ENCODE results near the gene DNAI1. TPM values are rescaled to one million over a fixed set of nuclear protein-coding genes. Genes with fewer than 3 reads are reported as not detected.

The DNAI1 gene
- total RNA-seq, 2 donors from 2014 or later: 2.5 to 4.1 TPM

DNA sequence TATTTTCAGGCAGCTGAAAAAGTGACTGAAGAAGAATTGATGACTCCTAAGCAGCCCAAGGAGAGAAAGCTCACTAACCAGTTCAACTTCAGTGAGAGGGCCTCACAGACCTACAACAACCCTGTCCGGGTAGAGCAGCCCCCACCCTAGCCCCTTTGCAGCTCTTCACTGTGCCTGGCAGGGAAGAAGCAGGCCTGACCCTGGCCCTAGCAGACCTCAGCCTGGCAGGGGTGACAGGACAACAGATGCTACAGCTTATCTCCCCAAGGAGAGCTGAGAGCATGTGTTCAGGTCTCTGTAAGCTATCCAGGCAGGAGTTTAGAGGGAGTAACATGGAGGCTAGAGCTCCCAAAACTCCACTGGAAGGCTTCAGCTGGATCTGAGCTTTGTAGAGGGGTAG, 31.8 kb downstream of the DNAI1 start:
- 87% methylated on average over 1 of the region's 1 CpG; no CpG with 5 or more reads in 1 of the 2 experiments for WGBS, 2 experiments (ENCODE audit: insufficient coverage in 1 of 2, insufficient read length in 1 of 2)
- H3K4me1 ChIP-seq (ENCODE audit: control insufficient read depth, insufficient read depth, low read length): no peaks in the 10 kb centered on the region

DNA sequence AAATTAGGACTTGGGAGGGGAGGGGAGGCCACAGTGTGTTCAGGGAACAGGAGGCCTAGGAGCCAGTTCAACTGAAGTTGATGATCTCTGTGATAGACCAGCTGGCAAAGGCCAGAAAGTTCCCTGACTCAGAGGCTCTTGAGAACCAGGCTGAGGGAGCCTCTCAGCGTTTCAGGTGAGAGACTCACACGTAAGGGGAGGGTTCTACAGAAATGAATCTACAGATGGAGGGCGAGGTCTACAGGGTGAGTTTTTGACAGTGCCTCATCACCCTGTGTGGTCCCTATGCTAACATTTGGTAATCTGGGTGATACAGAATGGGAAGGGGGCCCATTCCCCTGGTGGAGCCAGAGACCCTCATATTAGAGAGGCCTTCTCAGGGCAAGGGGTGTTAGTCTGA, 32.2 kb downstream of the DNAI1 start:
- Histone ChIP-seq H3K9ac (ENCODE audit: extremely low read depth, low read length, poor library complexity, severe bottlenecking) (no peak overlapping the region), H3K4me3 (ENCODE audit: low read length) (no peak overlapping the region), H3K9me3 (ENCODE audit: control insufficient read depth, low read length) (no peaks in the 10 kb centered on the region), H3K4me1 (ENCODE audit: control insufficient read depth, insufficient read depth, low read length) (no peaks in the 10 kb centered on the region), H3K36me3 (ENCODE audit: control insufficient read depth, insufficient read depth, low read length) (no peaks in the 10 kb centered on the region), H3K27ac (ENCODE audit: low read depth, low read length) (no peak overlapping the region), H3K27me3 (ENCODE audit: control insufficient read depth, insufficient read depth, low read length, poor library complexity, severe bottlenecking) (peaks cover 37% of the 10 kb centered on the region)
- TF ChIP-seq, protein P1, sequence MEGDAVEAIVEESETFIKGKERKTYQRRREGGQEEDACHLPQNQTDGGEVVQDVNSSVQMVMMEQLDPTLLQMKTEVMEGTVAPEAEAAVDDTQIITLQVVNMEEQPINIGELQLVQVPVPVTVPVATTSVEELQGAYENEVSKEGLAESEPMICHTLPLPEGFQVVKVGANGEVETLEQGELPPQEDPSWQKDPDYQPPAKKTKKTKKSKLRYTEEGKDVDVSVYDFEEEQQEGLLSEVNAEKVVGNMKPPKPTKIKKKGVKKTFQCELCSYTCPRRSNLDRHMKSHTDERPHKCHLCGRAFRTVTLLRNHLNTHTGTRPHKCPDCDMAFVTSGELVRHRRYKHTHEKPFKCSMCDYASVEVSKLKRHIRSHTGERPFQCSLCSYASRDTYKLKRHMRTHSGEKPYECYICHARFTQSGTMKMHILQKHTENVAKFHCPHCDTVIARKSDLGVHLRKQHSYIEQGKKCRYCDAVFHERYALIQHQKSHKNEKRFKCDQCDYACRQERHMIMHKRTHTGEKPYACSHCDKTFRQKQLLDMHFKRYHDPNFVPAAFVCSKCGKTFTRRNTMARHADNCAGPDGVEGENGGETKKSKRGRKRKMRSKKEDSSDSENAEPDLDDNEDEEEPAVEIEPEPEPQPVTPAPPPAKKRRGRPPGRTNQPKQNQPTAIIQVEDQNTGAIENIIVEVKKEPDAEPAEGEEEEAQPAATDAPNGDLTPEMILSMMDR (conservative IDR thresholded peaks at IDR 0.05): no peak
- Mint-ChIP-seq H3K4me3 (no peak overlapping the region), H3K4me1 (no peaks in the 10 kb centered on the region), H3K27me3 (ENCODE audit: insufficient read depth) (peaks cover 58% of the 10 kb centered on the region), H3K9me3 (no peaks in the 10 kb centered on the region), H3K27ac (no peak overlapping the region), H3K36me3 (ENCODE audit: low read depth) (no peaks in the 10 kb centered on the region)
- DNase-seq: peak; percentile 18
- WGBS, 2 experiments (ENCODE audit: insufficient coverage in 1 of 2, insufficient read length in 1 of 2): 79% methylated on average over 3 of the region's 3 CpGs; no CpG with 5 or more reads in 1 of the 2 experiments

More for the DNA sequence above, 31.8 kb downstream of the DNAI1 start:
- H3K27ac ChIP-seq (ENCODE audit: low read depth, low read length): no peak overlapping the region
- Mint-ChIP-seq H3K9me3 (no peaks in the 10 kb centered on the region), H3K27ac (no peak overlapping the region), H3K36me3 (ENCODE audit: low read depth) (no peaks in the 10 kb centered on the region), H3K4me3 (no peak overlapping the region), H3K4me1 (no peaks in the 10 kb centered on the region), H3K27me3 (ENCODE audit: insufficient read depth) (peaks cover 54% of the 10 kb centered on the region)
- no peak for DNase-seq
- H3K27me3 ChIP-seq (ENCODE audit: control insufficient read depth, insufficient read depth, low read length, poor library complexity, severe bottlenecking): peaks cover 40% of the 10 kb centered on the region
- no peak overlapping the region for H3K9ac ChIP-seq (ENCODE audit: extremely low read depth, low read length, poor library complexity, severe bottlenecking)
- H3K4me3 ChIP-seq (ENCODE audit: low read length): no peak overlapping the region
- no peaks in the 10 kb centered on the region for H3K36me3 ChIP-seq (ENCODE audit: control insufficient read depth, insufficient read depth, low read length)
- no peaks in the 10 kb centered on the region for H3K9me3 ChIP-seq (ENCODE audit: control insufficient read depth, low read length)
- TF ChIP-seq, protein P1 (conservative IDR thresholded peaks at IDR 0.05): no peak

DNA sequence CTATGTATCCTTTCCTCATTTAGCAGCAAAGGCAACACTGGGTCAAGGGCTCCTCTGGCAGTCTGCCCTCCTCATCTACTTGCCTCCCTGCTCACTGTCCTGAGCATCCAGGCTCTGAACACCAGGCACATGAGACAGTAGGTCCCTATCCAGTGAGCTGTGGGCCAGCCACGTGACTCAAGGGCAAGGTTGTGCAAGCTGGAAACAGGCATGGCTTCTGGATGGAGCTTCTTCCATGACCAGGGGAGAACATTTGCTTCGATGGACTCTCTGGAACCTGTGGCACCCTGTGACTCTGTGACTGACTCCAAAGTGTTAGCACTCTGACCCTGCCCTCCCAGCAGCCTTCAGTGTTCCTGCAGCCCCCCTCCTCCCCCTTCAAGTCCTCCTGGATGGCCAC, 33.0 kb downstream of the DNAI1 start:
- no peak overlapping the region for H3K9ac ChIP-seq (ENCODE audit: extremely low read depth, low read length, poor library complexity, severe bottlenecking)
- no peak overlapping the region for H3K27ac Mint-ChIP-seq
- TF ChIP-seq, protein P1 (conservative IDR thresholded peaks at IDR 0.05): no peak

More for the DNA sequence above, 33.0 kb downstream of the DNAI1 start:
- Histone ChIP-seq H3K27me3 (ENCODE audit: control insufficient read depth, insufficient read depth, low read length, poor library complexity, severe bottlenecking) (peaks cover 34% of the 10 kb centered on the region), H3K4me1 (ENCODE audit: control insufficient read depth, insufficient read depth, low read length) (no peaks in the 10 kb centered on the region), H3K4me3 (ENCODE audit: low read length) (no peak overlapping the region), H3K9me3 (ENCODE audit: control insufficient read depth, low read length) (no peaks in the 10 kb centered on the region), H3K27ac (ENCODE audit: low read depth, low read length) (no peak overlapping the region), H3K36me3 (ENCODE audit: control insufficient read depth, insufficient read depth, low read length) (no peaks in the 10 kb centered on the region)
- Mint-ChIP-seq H3K36me3 (ENCODE audit: low read depth) (no peaks in the 10 kb centered on the region), H3K9me3 (no peaks in the 10 kb centered on the region), H3K27me3 (ENCODE audit: insufficient read depth) (peaks cover 59% of the 10 kb centered on the region), H3K4me1 (no peaks in the 10 kb centered on the region), H3K4me3 (no peak overlapping the region)
- 59 to 65% methylated on average over 2 of the region's 2 CpGs for WGBS, 2 experiments (ENCODE audit: insufficient coverage in 1 of 2, insufficient read length in 1 of 2)
- peak; percentile 41 for DNase-seq

All from endodermal cell (in vitro differentiated cells).